ENCODE data around the gene SNX1.

SNX1 gene

DNA sequence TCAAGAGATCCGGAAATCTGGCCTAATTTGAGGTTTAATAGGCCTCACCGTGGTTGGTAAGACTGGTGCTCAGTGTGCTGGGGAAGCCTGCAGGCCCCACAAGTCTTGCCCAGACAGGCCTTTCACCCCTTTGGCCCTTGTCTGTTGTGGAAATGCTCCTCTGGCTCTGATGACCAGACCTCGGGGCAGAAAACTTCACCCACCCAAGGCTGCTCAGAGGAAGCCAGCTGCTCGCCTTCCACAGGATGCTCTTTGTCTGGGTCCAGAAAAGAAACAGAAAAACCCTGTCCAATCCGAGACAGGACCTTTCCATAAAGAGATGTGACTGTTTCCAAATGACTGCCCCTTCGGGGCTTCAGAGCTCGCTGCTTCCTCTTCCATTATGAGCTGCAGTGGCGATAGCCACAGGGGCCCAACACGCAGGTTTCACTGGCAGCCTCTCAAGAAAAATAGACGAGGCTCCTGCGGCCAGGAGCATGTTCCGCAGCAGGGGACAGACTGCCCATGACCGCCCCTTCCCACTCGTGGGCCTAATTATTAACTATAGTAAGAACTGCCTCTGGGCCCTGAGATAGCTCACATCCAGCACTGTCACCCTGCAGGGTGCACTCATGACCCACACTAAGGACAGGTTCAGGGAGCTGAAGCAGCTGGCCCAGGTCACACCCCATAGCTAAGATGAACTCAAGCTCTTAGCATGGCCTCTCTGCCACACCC, 48.9 kb downstream of the SNX1 start:
- TF ChIP-seq GLIS3 (CRISPR knock-in tag; IDR thresholded peaks at IDR 0.05): no peak
- no peak for TF ChIP-seq TOX (CRISPR knock-in tag; IDR thresholded peaks at IDR 0.05; ENCODE audit: borderline replicate concordance)
- no peak for TF ChIP-seq ZFP3 (CRISPR knock-in tag; IDR thresholded peaks at IDR 0.05)
- TF ChIP-seq ZNF70 (CRISPR knock-in tag; IDR thresholded peaks at IDR 0.05): no peak
- TF ChIP-seq CSRNP3 (CRISPR knock-in tag; IDR thresholded peaks at IDR 0.05): no peak
- TF ChIP-seq RARB (CRISPR knock-in tag; IDR thresholded peaks at IDR 0.05): no peak
- TF ChIP-seq ARNTL (CRISPR knock-in tag; IDR thresholded peaks at IDR 0.05; ENCODE audit: borderline replicate concordance, low read depth): no peak
- TF ChIP-seq POU6F1 (CRISPR knock-in tag; IDR thresholded peaks at IDR 0.05; ENCODE audit: borderline replicate concordance, low read depth): no peak
- no peak for TF ChIP-seq PPARA (CRISPR knock-in tag; IDR thresholded peaks at IDR 0.05; ENCODE audit: borderline replicate concordance)
- no peak for TF ChIP-seq ZNF565 (CRISPR knock-in tag; conservative IDR thresholded peaks at IDR 0.05; ENCODE audit: low read depth)
- TF ChIP-seq, protein P1, sequence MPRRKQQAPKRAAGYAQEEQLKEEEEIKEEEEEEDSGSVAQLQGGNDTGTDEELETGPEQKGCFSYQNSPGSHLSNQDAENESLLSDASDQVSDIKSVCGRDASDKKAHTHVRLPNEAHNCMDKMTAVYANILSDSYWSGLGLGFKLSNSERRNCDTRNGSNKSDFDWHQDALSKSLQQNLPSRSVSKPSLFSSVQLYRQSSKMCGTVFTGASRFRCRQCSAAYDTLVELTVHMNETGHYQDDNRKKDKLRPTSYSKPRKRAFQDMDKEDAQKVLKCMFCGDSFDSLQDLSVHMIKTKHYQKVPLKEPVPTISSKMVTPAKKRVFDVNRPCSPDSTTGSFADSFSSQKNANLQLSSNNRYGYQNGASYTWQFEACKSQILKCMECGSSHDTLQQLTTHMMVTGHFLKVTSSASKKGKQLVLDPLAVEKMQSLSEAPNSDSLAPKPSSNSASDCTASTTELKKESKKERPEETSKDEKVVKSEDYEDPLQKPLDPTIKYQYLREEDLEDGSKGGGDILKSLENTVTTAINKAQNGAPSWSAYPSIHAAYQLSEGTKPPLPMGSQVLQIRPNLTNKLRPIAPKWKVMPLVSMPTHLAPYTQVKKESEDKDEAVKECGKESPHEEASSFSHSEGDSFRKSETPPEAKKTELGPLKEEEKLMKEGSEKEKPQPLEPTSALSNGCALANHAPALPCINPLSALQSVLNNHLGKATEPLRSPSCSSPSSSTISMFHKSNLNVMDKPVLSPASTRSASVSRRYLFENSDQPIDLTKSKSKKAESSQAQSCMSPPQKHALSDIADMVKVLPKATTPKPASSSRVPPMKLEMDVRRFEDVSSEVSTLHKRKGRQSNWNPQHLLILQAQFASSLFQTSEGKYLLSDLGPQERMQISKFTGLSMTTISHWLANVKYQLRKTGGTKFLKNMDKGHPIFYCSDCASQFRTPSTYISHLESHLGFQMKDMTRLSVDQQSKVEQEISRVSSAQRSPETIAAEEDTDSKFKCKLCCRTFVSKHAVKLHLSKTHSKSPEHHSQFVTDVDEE (CRISPR knock-in tag; IDR thresholded peaks at IDR 0.05): no peak
- no peak for TF ChIP-seq ZC3H10 (CRISPR knock-in tag; IDR thresholded peaks at IDR 0.05)
- TF ChIP-seq, protein P2, sequence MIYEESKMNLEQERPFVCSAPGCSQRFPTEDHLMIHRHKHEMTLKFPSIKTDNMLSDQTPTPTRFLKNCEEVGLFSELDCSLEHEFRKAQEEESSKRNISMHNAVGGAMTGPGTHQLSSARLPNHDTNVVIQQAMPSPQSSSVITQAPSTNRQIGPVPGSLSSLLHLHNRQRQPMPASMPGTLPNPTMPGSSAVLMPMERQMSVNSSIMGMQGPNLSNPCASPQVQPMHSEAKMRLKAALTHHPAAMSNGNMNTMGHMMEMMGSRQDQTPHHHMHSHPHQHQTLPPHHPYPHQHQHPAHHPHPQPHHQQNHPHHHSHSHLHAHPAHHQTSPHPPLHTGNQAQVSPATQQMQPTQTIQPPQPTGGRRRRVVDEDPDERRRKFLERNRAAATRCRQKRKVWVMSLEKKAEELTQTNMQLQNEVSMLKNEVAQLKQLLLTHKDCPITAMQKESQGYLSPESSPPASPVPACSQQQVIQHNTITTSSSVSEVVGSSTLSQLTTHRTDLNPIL (CRISPR knock-in tag; IDR thresholded peaks at IDR 0.05; ENCODE audit: low read depth): no peak
- no peak for TF ChIP-seq ESRRG (CRISPR knock-in tag; IDR thresholded peaks at IDR 0.05)
- TF ChIP-seq TCF4 (CRISPR knock-in tag; IDR thresholded peaks at IDR 0.05; ENCODE audit: borderline replicate concordance): no peak
- no peak for TF ChIP-seq OSR1 (CRISPR knock-in tag; IDR thresholded peaks at IDR 0.05)
- ATAC-seq: no peak

DNA sequence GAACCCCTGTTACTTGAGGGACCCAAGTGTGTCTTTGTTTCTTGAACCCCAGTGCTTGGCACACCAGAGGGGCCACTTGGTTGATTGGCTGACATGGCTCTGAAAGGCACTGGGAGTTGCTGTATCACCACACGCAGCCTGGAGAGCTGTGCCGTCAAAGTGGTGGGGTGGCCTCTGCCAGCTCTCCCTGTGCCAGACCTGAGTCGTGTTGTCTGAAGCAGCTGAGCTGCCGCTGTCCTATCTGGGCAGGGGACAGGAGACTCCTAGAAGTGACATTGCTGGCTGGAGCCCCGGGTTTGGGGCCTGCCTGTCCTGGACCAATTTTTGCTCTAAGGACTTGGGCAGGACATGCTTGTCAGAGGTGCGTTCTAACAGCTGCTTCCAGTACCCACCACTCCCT, 50.3 kb downstream of the SNX1 start:
- peak; percentile 18; the same call in 1 of the 3 replicates for ATAC-seq
- TF ChIP-seq, protein P2 (CRISPR knock-in tag; IDR thresholded peaks at IDR 0.05; ENCODE audit: low read depth): no peak
- TF ChIP-seq ZNF565 (CRISPR knock-in tag; conservative IDR thresholded peaks at IDR 0.05; ENCODE audit: low read depth) (no peak), CSDC2 (CRISPR knock-in tag; IDR thresholded peaks at IDR 0.05) (no peak), ZNF8 (CRISPR knock-in tag; IDR thresholded peaks at IDR 0.05) (no peak), ZFP3 (CRISPR knock-in tag; IDR thresholded peaks at IDR 0.05) (no peak), ISL1 (CRISPR knock-in tag; IDR thresholded peaks at IDR 0.05) (no peak), CSRNP3 (CRISPR knock-in tag; IDR thresholded peaks at IDR 0.05) (no peak), POU6F1 (CRISPR knock-in tag; IDR thresholded peaks at IDR 0.05; ENCODE audit: borderline replicate concordance, low read depth) (no peak), GLIS3 (CRISPR knock-in tag; IDR thresholded peaks at IDR 0.05) (no peak), ZC3H10 (CRISPR knock-in tag; IDR thresholded peaks at IDR 0.05) (no peak)

All from SK-N-SH treated with all-trans-retinoic acid at 6 μM for 48 hours (cell line).